ENCODE measurements around the gene SMS.
"Not testable (repeated sequence)": the region's sequence is repeated elsewhere in the genome, so short reads cannot be mapped to it uniquely, and the experiment has no call there.

Gene SMS

DNA sequence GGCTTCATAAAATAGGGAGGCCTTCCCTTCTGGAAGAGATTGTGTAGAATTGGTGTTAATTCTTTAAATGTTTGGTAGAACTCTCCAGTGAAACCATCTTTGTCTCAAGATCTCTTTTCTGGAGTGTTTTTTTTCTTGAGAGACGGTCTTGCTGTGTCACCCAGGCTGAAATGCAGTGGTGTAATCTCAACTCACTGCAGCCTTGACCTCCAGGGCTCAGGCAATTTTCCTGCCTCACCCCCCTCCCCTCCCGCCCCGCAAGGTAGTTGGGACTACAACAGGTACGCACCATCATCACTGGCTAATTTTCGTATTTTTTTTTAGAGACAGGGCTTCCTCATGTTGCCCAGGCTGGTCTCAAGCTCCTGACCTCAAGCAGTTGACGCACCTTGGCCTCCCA lies 12.1 kb downstream of the SMS start:
- DNase-seq = no peak

DNA sequence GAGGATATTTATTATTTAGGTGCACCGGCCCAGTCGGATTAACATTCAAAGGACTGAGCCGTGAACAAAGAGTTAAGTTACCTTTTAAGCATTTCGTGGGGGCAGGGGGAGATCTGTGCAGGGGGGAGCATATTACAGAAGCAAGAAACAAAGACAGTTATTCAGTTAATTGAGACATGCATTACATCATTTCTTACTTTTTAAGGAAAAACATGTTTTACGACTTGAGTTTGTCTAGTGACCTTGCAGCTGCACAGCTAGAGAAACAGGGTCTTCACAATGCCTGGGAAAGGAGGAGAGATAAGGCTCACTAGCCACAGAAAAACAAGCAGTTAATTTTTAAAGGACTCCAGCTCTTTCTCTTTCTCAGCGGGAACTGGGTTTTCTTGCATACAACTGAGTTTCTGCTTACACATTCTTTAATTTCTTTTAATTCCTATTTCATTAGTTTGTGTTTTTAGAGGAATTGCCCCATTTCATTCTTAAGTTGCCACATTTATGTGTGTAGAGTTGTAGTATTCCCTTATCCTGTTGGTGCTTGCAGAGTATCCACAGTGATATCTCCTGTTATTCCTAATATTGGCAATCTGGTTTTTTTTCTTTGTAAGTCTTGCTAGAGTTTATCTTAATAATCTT lies 12.8 kb downstream of the SMS start:
- not testable (repeated sequence) for DNase-seq

DNA sequence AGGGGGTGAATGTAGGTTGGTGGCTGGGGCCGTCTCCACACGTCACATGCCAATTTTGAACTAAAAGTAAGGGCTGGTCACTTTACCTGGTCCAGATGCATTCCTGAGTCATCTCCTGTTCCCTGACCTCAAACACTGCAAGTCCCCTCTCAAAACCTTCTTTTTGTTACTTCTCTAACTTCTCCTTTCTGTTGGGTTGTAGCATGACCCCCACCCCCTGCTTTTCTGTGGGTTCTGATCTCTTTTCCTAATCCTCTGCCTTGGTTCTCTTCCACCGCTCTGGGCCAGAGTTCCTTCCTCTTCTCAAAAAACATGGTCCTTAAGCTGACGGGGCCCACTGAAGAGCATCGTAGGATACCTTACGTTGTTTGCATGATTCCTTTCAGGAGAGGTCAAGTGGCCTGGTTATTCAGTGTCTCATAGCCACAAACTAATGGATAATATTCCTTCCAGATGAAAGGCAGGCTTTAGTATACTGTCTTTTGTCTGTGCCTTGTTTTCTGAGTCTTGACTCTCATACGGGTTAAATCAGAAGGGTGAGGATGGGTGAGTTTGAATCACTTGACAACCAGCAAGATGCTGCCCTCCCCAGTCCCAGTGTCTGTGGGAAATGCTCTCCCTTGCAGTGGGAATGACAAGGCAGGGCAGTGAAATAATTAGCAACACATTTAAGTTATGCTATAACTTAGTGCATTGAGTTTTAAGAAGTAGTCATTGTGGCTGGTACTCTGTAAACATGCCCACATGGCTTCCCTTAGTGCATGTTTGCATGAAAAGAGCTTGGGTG lies 15.1 kb downstream of the SMS start:
- DNase-seq = no peak

DNA sequence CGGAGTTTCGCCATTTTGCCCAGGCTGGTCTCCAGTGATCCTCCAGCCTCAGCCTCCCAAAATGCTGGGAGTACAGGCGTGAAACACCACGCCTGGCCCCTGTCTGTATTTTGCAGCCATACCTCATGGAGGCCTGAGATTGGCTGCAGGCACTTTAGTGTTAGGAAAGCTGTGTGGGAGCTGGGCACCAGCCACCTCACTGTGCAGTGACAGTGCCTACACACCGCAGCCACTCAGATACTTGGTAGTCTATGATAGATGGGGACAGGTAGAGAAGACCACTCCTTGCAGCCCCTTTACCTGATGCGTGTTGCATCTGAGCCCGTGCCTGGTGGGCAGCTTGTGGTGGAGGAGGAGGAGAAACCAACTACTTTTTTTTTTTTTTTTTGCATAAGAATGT lies 16.3 kb downstream of the SMS start:
- DNase-seq = no peak

DNA sequence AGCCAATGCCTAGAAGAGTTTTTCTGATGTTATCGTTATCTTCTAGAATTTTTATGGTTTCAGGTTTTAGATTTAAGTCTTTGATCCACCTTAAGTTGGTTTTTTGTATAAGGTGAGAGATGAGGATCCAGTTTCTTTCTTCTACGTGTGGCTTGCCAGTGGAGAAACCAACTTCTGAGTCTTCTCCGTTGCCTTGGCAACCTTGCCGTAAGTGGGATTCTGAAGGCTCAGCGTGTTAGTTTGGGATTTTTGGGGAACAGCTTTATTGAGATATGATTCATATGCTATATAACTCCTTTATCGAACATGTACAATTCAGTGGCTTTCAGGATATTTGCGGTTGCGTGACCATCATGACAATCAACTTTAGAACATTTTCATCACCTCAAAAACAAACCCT lies 17.7 kb downstream of the SMS start:
- DNase-seq = no peak

DNA sequence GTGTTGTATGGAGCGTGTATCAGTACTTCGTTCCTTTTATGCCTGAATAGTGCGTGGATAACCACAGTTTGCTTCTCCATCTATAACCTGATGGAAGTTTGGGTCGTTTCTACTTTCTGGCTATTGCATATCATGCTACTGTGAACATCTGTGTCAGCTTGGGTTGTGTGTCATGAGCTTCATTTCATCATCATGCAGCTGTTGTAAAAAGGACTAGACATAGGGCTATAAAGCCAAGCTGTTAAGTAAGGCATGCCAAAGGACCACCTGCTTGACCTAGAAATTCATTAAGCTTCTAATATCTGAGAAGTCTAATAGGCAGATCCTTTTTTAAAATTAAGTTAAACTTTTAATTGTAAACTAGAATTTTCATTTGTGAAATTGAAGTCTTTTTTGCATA lies 18.4 kb downstream of the SMS start:
- peak in 1 of 3 donors; percentile 43 for DNase-seq

DNA sequence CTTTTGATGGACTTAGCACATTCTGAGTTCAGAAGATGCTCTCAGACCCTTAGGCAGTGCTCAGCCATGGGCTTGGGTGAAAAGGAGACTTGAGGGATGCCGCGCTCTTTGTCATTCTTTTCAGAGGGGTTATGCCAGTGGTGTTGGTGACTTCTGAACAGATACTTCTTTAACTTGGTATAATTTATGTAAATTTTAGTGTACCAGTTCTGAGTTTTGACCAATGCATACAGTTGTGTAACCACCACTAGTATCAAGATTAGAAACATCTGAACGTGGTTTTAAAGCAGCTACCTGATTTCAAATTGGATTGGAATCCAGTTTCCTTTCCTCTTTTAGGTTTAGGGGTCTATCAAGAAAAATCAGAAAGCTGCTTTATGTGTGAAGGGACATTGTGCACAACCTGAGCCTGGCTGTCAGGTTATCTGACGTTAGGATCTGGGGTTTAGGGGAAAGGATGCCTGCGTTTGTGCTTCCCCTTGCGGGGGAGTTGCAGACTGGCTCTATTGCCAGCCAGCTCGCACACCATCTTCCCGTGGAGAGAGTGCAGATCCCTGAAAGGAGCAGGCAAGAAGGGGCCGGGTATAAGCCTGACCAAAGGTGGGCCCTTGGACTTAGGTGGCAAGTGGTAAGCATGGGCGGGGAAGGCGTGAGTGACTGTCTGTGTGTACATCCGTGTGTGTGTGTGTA lies 19.0 kb downstream of the SMS start:
- no peak for DNase-seq

DNA sequence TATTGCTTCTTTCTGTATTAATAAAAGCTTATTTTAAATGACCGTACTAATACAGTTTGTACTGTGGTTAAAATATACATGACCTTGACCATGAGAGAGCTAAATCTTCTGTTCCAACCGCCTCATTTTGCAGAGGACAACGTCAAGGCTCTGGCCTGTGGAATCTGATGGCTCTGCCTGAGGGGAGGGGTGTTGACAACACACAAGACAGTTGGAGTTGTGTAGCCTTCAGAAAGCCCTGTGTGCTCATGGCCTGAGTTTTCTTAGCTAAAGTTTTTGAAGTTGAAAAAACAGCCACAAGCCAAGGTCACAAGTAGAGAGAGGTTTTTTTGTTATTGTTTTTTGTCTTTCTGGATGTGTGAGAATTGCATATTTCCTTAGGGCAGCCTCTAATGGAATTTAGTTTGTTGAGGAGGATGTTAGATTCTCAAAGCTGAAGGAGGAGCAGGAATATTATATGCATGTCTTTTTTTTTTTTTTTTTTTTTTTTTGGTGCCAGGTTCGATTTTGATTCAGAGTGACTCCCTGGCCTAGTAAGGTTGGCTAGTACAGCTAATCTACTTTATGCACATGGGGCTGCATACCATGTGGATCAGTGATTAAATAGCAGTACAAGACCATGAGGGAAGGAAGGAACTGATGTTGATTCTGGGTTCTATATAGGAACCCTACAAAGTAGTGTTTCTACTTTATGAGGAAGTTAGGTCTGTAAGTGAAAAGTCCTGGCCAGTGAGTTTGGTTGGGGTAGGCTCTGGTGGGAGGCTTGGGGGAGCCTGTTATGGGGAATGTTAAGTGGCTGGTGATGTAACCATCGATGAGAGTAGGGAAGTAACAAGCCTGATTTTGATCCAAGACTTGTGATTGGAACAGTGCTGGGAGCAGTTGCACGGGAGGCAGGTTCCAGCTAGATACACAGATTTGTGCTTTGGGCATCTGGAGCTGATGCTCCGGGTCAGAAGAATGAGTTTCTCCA lies 20.3 kb downstream of the SMS start:
- peak in 2 of 3 donors; percentile 28 to 44 for DNase-seq

DNA sequence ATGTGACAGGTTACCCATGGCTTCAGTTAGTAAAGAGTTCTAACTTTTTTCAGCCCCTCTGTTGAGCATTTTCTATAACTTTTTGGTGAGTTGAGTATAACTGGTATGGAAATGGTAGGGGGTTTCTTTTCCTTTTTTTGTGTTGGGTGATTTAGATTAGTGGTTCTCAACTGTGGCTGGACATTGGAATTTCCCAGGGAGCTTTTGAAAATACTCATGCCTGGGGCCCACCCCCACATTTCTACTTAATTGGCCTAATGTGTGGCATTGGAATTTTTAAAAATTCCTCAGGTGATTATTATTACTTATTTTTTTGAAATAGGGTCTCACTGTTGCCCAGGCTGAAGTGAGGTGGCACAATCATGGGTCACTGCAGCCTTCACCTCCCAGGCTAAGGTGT lies 21.9 kb downstream of the SMS start:
- peak; percentile 53 to 63 (median 60) for DNase-seq

DNA sequence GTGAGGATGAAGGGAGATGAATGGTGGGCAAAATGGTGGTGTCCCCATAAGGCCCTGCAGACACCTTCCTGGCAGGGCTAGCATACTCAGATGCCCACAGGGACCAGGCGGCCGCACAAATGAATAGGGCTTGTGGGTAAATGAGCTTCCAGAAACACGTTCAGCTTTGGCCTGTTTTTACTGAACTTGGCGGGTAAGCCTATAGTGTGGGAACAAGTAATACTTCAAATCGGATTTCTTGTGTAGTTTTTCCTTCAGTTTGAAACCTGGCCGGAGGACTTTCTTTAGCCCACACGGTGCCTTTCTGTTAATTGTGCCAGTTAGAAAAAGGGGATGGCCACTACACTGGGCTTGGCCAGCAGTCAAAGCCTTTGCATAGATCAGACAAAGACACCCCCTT lies 22.8 kb downstream of the SMS start:
- DNase-seq = no peak

DNA sequence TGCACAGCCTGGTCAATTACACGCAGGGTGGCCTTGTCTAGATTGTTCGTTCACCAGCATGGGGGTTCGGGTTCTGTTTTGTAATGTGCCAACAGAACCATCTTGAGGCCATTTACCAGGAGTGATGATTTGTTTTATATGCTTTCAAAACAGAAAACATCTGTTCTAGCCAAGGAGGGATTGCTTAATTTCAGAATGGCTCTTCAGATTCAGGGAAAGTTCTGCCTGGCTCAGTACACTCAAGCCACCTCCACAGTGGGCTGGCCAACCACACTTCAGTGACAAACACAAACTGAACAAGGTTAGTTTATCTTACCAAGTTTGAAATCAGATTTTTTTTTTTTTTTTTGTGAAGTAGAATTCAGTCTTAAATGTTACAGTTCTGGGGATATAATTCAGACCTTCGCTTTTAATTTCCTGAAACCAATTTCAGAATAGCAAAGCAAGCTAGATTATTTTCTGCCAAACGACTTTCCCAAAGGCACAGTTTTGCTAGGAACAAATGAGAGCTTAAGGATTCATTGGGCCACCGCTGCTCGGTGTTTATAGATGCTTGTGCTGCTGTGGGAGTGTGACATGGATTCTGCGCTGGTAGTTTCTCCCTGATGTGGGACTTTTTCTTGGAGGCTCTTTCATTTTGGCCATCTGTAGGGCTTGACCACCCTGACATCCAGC lies 23.4 kb downstream of the SMS start:
- peak in 2 of 3 donors; percentile 32 to 42 for DNase-seq

DNA sequence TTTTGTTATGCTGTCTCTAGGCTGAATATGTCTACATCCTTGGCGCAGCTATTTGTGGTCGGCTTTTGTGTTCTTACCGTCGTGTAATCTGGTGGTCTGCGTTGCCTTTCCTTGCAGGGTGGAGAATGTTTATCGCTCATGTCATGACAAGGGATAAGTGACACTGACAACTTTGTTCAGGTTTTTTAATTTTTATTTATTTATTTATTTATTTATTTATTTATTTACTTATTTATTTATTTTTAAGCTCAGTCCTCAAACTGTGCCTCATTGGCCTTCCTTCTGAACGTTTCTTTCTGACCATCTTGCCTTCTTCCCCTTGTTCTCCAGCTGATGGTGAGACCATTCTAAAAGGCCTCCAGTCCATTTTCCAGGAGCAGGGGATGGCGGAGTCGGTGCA lies 26.4 kb downstream of the SMS start:
- no peak for DNase-seq

DNA sequence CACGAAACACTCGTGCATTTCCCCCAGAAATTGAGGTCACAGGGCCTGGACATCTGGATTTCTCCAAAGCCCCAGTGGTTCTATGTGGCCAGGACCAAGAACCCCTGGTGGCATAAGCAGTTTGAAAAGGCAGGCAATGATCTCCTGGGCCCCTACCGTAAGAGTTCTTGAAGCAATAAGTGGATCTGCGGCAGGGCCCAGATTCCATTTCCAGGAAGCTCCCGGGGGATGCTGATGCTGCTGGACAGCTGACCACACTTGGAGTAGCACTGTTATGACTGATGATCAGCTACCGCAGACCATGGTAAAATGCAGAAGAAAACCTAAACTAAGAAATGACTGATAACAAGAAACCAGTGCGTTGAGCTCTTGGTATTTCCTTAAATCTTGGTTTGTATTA lies 27.8 kb downstream of the SMS start:
- no peak for DNase-seq

DNA sequence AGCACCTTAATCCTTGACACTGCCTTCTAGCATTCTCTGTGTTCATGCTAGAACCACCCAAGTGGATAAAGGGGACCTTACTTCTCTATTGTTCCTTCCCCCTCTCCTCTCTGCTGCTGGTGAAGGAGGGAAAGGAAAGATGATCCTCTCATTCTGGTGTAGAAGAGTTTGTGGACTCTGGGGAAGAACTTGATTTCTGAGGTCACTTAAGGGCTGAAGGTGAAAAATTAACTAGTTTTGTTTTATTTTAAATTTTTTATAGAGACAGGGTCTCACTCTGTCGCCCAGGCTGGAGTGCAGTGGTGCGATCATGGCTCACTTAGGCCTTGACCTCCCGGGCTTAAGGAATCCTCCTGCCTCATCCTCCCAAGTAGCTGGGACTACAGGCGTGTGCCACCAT lies 29.8 kb downstream of the SMS start:
- DNase-seq = no peak

DNA sequence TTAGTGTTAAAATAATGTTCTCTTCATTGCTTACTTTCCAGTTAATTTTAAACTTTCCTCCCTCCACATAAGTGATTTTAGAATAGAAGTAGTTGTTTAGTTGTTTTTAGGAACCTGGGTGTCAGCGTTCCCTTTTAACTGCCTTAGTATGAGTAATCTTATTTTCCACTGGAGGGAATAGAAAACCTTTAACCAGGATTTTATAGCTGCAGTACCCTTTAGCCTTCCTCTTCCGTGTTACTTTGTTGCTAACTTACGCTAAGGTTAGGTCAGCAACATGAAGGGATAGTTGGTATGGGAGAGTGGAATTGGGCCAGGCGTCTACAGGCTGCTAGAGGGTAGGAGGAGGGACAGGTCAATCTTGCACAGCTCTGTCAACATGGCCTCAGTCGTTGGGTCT lies 31.5 kb downstream of the SMS start:
- no peak for DNase-seq

DNA sequence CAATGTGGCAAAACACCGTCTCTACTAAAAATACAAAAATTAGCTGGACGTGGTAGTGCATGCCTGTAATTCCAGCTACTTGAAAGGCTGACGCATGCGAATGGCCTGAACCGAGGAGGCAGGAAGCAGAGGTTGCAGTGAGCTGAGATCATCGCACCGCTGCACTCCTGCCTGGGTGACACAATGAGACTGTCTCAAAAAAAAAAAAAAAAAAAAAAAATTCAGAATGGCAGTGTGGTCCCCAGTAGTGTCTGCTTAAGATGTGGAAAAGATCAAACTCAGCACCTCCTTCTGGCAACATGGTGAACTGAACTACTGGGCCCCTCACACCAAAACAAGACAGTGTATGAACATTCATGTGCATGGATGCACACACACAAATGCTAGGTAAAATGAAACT lies 32.2 kb downstream of the SMS start:
- DNase-seq = peak in 2 of 3 donors; percentile 31 to 39

DNA sequence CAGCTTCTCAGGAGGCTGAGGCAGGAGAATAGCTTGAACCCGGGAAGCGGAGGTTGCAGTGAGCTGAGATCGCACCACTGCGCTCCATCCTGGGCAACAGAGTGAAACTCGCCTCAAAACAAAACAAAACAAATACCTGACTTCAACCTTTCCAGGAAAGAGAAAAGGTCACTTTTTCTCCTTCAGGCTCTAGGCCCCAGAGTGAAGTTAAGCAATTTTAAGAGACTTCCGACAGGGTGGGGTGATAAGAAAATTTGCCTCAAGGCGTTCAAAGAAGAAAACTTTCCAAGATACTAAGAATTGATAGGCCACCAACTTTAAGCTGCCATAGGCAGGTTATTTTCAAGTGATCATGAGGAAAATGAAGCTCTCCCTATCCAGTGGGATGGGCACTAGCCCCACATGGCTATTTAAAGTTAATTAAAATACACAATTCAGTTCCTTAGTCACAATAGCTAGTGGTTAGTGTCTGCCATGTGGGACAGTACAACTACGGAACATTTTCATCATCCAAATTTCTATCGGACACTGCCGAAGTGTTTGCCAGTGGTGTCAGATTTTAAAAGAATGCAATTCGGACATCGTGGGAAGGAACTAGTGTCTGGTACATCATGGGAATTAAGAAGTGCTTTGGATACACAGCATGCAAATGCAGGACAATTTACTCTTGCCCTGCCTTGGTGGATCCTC lies 33.0 kb downstream of the SMS start:
- DNase-seq = no peak

DNA sequence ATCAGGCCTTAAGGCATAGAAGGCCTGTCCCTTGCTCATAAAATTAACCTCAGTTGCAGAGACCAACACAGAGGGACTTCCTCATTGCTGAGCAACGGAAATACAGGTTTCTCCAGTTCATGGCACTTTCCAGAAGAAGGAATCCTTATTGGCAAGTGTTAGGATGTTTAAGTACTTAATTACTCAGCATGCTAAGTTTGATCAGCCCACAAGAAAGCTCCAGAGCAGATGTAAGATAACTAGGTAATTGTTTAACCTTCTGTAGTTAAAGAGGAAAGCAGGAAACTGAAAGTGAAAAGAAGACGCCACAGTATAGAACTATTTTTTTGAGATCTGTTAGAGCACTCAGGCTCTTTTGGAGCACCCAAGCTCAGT lies 33.5 kb downstream of the SMS start:
- DNase-seq = no peak

DNA sequence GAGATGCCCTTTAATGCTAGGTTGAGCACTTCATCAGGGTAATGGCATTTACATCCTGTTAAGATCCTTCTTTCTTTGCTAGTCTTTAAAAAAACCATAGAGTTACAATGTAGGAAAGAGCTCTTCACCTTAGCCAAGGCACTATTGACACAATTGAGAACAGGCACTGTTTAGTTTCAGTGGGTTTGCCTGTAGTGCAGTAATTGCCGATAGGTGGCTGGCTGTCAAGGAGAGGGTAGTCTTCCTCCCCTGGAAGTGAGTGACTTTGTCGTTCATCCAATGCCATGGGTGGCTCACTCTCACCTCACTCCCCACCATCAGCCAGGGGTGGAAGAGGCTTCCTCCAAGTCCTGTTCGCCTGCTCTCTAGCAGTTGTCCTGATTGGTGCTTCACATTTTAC lies 34.7 kb downstream of the SMS start:
- no peak for DNase-seq

DNA sequence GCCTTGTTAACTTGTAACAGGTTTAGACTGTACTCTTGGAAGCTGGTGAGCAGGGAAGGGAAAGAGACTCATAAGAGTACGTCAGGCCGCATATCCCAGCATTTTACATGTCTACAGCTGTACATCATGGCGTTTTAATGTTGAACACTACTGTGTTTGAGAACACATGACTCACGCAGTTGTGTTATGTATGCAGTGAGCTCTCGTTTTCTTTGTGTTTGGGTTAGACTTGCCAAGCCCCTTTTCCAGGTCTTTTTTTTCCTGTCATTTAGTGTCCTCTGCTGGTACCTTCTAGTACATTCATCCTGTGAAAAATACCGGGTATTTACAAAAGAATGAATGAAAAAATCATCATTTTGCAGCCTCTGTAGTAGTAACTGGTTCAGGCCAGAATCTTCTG lies 35.3 kb downstream of the SMS start:
- no peak for DNase-seq

DNA sequence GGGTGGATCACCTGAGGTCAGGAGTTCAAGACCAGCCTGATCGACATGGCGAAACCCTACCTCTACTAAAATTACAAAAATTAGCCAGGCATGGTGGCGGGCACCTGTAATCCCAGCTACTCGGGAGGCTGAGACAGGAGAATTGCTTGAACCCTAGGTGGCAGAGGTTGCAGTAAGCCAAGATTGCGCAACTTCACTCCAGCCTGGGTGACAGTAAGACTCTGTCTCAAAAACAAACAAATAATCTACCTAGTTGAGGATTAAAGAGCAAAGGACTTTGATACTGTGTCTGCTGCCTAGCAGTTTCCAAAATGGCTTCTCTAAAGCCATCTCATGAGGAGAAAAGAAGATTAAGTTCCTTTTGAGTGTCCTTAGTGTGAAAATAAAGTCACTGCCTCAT lies 37.8 kb downstream of the SMS start:
- no peak for DNase-seq

DNA sequence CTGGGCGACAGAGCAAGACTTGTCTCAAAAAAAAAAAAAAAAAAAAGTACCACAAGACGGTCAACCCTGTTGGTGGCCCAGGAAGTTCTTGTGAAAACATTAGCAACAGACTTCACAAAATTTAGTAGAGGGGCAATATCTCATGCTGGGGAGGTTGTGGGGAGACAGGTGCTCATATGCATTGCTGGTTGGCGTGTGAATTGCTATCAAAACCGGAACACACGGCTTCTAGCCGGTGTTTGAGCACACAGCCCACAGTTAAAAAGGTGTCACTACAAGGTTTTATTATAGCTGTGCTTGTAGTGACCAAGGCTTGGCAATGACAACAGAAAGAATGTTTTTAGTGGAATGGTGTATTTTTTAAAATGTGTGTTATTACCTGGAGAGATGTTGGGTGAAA lies 41.8 kb downstream of the SMS start:
- DNase-seq = no peak
